Measurements from ENCODE around the gene PHF12. TPM values are rescaled to one million over a fixed set of nuclear protein-coding genes. Genes with fewer than 3 reads are reported as not detected.

Gene PHF12
- total and polyA plus RNA-seq, 2 donors (not counting 1 experiment from before 2014, with no cell fraction given), result 10.1 to 14.2 TPM

GRCh38 chr17:28991779-28992178, 40.5 kb upstream of the PHF12 start:
- H3K4me2 ChIP-seq (ENCODE audit: extremely low read depth, insufficient read depth, low read length), result no peak overlapping the region
- DNase-seq (ENCODE audit: low read depth in 2 of 2), result no peak
- H3K9me3 ChIP-seq (ENCODE audit: control insufficient read depth, insufficient read depth, low read depth, low read length), result no peaks in the 10 kb centered on the region
- no peak overlapping the region for H2AFZ ChIP-seq (ENCODE audit: low read length)
- H3K4me3 ChIP-seq (replicated peaks in 1 of 4; ENCODE audit: control extremely low read depth in 1 of 4, insufficient read depth in 1 of 4, low read depth in 3 of 4, low read length in 4 of 4), result no peak overlapping the region
- TF ChIP-seq CTCF (conservative IDR thresholded peaks at IDR 0.05 in 1 of 2, IDR thresholded peaks at IDR 0.05 in 1 of 2; ENCODE audit: low read depth in 1 of 2, low read length in 2 of 2) (no peak), EZH2 (IDR thresholded peaks at IDR 0.05; ENCODE audit: low read length, missing control alignments) (no peak)
- H3K79me2 ChIP-seq (ENCODE audit: control insufficient read depth, insufficient read depth, low read length), result no peaks in the 10 kb centered on the region
- peaks cover 11% of the 10 kb centered on the region for H3K27me3 ChIP-seq (ENCODE audit: control insufficient read depth, insufficient read depth, low read length)
- no peaks in the 10 kb centered on the region for H3K36me3 ChIP-seq (ENCODE audit: control insufficient read depth, insufficient read depth, low read length)
- no peaks in the 10 kb centered on the region for H4K20me1 ChIP-seq (ENCODE audit: control insufficient read depth, extremely low read depth, insufficient read depth, low read length)
- H3K9ac ChIP-seq (ENCODE audit: insufficient read depth, low read length), result no peak overlapping the region
- no peak overlapping the region for H3K27ac ChIP-seq (ENCODE audit: insufficient read depth, low read length)
- no peaks in the 10 kb centered on the region for H3K4me1 ChIP-seq (ENCODE audit: control insufficient read depth, extremely low read depth, insufficient read depth, low read length)

- Histone ChIP-seq H3K36me3 (ENCODE audit: control insufficient read depth, insufficient read depth, low read length) (no peaks in the 10 kb centered on the region), H3K27ac (ENCODE audit: insufficient read depth, low read length) (no peak overlapping the region), H3K4me1 (ENCODE audit: control insufficient read depth, extremely low read depth, insufficient read depth, low read length) (no peaks in the 10 kb centered on the region), H2AFZ (ENCODE audit: low read length) (no peak overlapping the region), H3K9ac (ENCODE audit: insufficient read depth, low read length) (no peak overlapping the region), H3K27me3 (ENCODE audit: control insufficient read depth, insufficient read depth, low read length) (peaks cover 34% of the 10 kb centered on the region), H4K20me1 (ENCODE audit: control insufficient read depth, extremely low read depth, insufficient read depth, low read length) (no peaks in the 10 kb centered on the region), H3K79me2 (ENCODE audit: control insufficient read depth, insufficient read depth, low read length) (no peaks in the 10 kb centered on the region), H3K4me2 (ENCODE audit: extremely low read depth, insufficient read depth, low read length) (no peak overlapping the region), H3K4me3 (replicated peaks in 1 of 4; ENCODE audit: control extremely low read depth in 1 of 4, insufficient read depth in 1 of 4, low read depth in 3 of 4, low read length in 4 of 4) (no peak overlapping the region), H3K9me3 (ENCODE audit: control insufficient read depth, insufficient read depth, low read depth, low read length) (no peaks in the 10 kb centered on the region)
- TF ChIP-seq EZH2 (IDR thresholded peaks at IDR 0.05; ENCODE audit: low read length, missing control alignments) (no peak), CTCF (conservative IDR thresholded peaks at IDR 0.05 in 1 of 2, IDR thresholded peaks at IDR 0.05 in 1 of 2; ENCODE audit: low read depth in 1 of 2, low read length in 2 of 2) (no peak)
- no peak for DNase-seq (ENCODE audit: low read depth in 2 of 2)
Measured at GRCh38 chr17:28989028-28989427, 37.7 kb upstream of the PHF12 start.

DNA sequence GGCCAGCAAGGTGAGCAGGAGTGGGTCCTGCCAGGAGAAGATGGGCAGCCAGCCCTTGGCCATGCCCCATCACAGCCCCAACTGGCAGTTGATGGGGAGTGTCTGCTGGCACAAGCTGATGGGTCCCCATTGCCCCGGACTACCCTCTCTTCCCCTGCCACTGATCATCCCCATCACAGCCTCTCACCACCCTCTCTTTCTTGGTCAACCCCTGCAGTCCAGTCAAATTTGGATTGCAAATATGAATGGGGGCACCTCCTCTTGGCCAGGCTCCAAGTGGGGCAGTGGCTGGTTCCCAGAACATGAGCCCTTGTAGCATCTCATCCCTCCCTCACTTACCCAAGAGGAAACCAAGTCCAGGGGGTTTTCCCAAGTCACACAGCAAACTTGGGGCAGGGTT, 37.2 kb upstream of the PHF12 start:
- no peak for DNase-seq (ENCODE audit: low read depth in 2 of 2)
- H4K20me1 ChIP-seq (ENCODE audit: control insufficient read depth, extremely low read depth, insufficient read depth, low read length), result no peaks in the 10 kb centered on the region
- H3K9me3 ChIP-seq (ENCODE audit: control insufficient read depth, insufficient read depth, low read depth, low read length), result no peaks in the 10 kb centered on the region
- no peak overlapping the region for H3K27ac ChIP-seq (ENCODE audit: insufficient read depth, low read length)
- H3K9ac ChIP-seq (ENCODE audit: insufficient read depth, low read length), result no peak overlapping the region
- H3K4me1 ChIP-seq (ENCODE audit: control insufficient read depth, extremely low read depth, insufficient read depth, low read length), result no peaks in the 10 kb centered on the region
- H3K4me3 ChIP-seq (replicated peaks in 1 of 4; ENCODE audit: control extremely low read depth in 1 of 4, insufficient read depth in 1 of 4, low read depth in 3 of 4, low read length in 4 of 4), result no peak overlapping the region
- peaks cover 39% of the 10 kb centered on the region for H3K27me3 ChIP-seq (ENCODE audit: control insufficient read depth, insufficient read depth, low read length)
- no peaks in the 10 kb centered on the region for H3K36me3 ChIP-seq (ENCODE audit: control insufficient read depth, insufficient read depth, low read length)
- H3K4me2 ChIP-seq (ENCODE audit: extremely low read depth, insufficient read depth, low read length), result no peak overlapping the region
- TF ChIP-seq EZH2 (IDR thresholded peaks at IDR 0.05; ENCODE audit: low read length, missing control alignments), result no peak
- TF ChIP-seq CTCF (conservative IDR thresholded peaks at IDR 0.05 in 1 of 2, IDR thresholded peaks at IDR 0.05 in 1 of 2; ENCODE audit: low read depth in 1 of 2, low read length in 2 of 2), result no peak
- no peak overlapping the region for H2AFZ ChIP-seq (ENCODE audit: low read length)
- no peaks in the 10 kb centered on the region for H3K79me2 ChIP-seq (ENCODE audit: control insufficient read depth, insufficient read depth, low read length)
